ENCODE results near the gene TMEM181.
"Not testable (repeated sequence)": the region's sequence is repeated elsewhere in the genome, so short reads cannot be mapped to it uniquely, and the experiment has no call there.

The TMEM181 gene

GRCh38 chr6:158611541-158612370 is 51.9 kb downstream of the TMEM181 start:
- Mint-ChIP-seq H3K4me1 (peaks cover 3% of the 10 kb centered on the region), H3K9me3 (no peaks in the 10 kb centered on the region), H3K36me3 (peaks cover 27% of the 10 kb centered on the region), H3K27ac (no peak overlapping the region), H3K27me3 (no peaks in the 10 kb centered on the region), H3K4me3 (no peak overlapping the region)

DNA sequence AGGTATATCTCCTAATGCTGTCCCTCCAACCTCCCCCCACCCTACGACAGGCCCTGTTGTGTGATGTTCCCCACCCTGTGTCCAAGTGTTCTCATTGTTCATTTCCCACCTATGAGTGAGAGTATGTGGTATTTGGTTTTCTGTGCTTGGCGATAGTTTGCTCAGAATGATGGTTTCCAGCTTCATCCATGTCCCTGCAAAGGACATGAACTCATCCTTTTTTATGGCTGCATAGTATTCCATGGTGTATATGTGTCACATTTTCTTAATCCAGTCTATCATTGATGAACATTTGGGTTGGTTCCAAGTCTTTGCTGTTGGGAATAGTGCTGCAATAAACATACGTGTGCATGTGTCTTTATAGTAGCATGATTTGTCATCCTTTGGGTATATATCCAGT is 54.7 kb downstream of the TMEM181 start:
- not testable (repeated sequence) for H3K27me3 Mint-ChIP-seq, H3K9me3 Mint-ChIP-seq, H3K4me3 Mint-ChIP-seq, H3K27ac Mint-ChIP-seq
- Mint-ChIP-seq H3K36me3 (peaks cover 35% of the 10 kb centered on the region), H3K4me1 (peaks cover 13% of the 10 kb centered on the region)

- not testable (repeated sequence) for H3K27ac Mint-ChIP-seq, H3K9me3 Mint-ChIP-seq, H3K27me3 Mint-ChIP-seq, H3K4me3 Mint-ChIP-seq
- Mint-ChIP-seq H3K36me3 (peaks cover 28% of the 10 kb centered on the region), H3K4me1 (peaks cover 17% of the 10 kb centered on the region)
These were observed 58.4 kb downstream of the TMEM181 start for GRCh38 chr6:158618289-158618688.

GRCh38 chr6:158619922-158620801 is 60.3 kb downstream of the TMEM181 start:
- H3K4me1 Mint-ChIP-seq = peaks cover 17% of the 10 kb centered on the region
- H3K27me3 Mint-ChIP-seq = no peaks in the 10 kb centered on the region
- H3K9me3 Mint-ChIP-seq = no peaks in the 10 kb centered on the region
- H3K27ac Mint-ChIP-seq = peak overlapping the region; percentile 65
- H3K36me3 Mint-ChIP-seq = peaks cover 21% of the 10 kb centered on the region
- H3K4me3 Mint-ChIP-seq = no peak overlapping the region

DNA sequence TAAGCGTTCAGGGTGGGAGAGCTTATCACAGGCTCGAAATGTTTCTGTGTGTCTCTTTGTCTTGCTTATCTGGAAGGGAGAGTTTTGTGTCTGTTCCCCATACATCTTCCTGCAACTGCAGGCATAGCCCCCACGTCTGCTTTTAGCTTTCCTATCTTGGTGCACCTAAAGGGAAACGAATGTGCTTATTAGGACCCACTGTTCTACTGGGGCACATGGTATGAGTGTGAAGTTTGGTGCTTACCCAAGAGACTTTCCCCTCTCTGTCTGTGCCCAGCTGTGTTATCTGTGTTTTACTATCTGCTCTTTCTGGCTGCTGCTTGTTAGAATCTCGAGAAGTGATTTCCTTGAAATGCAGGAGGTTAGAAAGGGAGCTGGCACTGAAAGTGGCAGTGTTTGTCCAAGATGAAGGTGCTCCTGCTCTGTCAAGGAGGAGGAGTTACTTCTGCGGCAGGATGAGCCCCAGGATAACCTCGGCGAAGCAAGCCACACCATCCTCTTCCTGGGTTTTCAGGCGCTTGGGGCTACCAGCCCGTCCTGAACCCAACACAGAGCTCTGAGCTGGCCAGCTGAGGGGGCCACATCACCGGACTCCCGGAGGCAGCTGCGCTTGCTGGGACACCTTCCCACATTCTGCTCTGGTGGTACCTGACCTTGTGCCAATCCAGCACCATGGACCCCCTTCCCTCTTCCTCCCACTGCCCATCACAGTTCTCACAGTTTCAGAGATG is 61.2 kb downstream of the TMEM181 start:
- Mint-ChIP-seq H3K27ac (no peak overlapping the region), H3K36me3 (peaks cover 23% of the 10 kb centered on the region), H3K4me3 (no peak overlapping the region), H3K4me1 (peaks cover 18% of the 10 kb centered on the region), H3K9me3 (no peaks in the 10 kb centered on the region), H3K27me3 (no peaks in the 10 kb centered on the region)

- Mint-ChIP-seq H3K4me3 (no peak overlapping the region), H3K36me3 (peaks cover 25% of the 10 kb centered on the region), H3K27me3 (no peaks in the 10 kb centered on the region), H3K27ac (no peak overlapping the region), H3K9me3 (no peaks in the 10 kb centered on the region), H3K4me1 (peaks cover 16% of the 10 kb centered on the region)
These were observed 62.0 kb downstream of the TMEM181 start for GRCh38 chr6:158621694-158622544.

DNA sequence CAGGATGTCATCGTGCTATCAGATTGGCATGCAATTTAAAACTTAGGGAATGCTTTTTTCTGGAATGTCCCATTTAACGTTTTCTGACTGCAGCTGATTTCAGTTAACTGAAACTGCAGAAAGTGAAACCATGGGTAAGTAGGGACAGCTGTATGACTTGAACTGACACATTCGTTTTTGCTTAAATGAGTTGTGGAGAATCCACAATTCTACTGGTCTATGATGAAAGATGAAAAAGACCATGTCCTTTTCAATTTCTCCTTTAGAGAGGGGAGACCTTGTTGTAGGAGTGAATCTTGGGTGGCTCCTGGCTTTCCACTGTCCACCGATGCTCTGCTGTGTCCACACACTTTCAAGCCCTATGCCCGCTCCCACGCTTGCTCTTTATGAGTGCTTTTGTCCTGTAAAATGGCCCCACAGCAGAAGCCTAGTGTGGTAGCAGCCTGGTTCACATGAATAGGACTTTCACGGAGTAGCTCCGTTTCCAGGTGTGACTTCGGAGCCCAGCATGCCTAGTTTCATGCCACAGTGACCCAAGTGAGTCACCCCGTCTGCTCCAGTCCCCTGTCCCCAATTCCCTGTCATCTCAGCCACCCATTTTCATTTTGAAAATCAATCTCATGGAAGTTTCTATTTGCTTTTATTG is 62.8 kb downstream of the TMEM181 start:
- H3K9me3 Mint-ChIP-seq = no peaks in the 10 kb centered on the region
- no peak overlapping the region for H3K4me3 Mint-ChIP-seq
- H3K36me3 Mint-ChIP-seq = peaks cover 21% of the 10 kb centered on the region
- H3K27ac Mint-ChIP-seq = no peak overlapping the region
- H3K27me3 Mint-ChIP-seq = no peaks in the 10 kb centered on the region
- H3K4me1 Mint-ChIP-seq = peaks cover 13% of the 10 kb centered on the region

GRCh38 chr6:158624684-158625682 is 65.1 kb downstream of the TMEM181 start:
- H3K27me3 Mint-ChIP-seq = no peaks in the 10 kb centered on the region
- H3K4me3 Mint-ChIP-seq = no peak overlapping the region
- peaks cover 18% of the 10 kb centered on the region for H3K36me3 Mint-ChIP-seq
- peak overlapping the region; percentile 72 for H3K27ac Mint-ChIP-seq
- H3K4me1 Mint-ChIP-seq = peaks cover 20% of the 10 kb centered on the region
- no peaks in the 10 kb centered on the region for H3K9me3 Mint-ChIP-seq

GRCh38 chr6:158625881-158626305 is 66.0 kb downstream of the TMEM181 start:
- Mint-ChIP-seq H3K27ac (peak overlapping the region; percentile 91), H3K4me3 (no peak overlapping the region), H3K27me3 (no peaks in the 10 kb centered on the region), H3K36me3 (peaks cover 15% of the 10 kb centered on the region), H3K9me3 (no peaks in the 10 kb centered on the region), H3K4me1 (peaks cover 18% of the 10 kb centered on the region)

DNA sequence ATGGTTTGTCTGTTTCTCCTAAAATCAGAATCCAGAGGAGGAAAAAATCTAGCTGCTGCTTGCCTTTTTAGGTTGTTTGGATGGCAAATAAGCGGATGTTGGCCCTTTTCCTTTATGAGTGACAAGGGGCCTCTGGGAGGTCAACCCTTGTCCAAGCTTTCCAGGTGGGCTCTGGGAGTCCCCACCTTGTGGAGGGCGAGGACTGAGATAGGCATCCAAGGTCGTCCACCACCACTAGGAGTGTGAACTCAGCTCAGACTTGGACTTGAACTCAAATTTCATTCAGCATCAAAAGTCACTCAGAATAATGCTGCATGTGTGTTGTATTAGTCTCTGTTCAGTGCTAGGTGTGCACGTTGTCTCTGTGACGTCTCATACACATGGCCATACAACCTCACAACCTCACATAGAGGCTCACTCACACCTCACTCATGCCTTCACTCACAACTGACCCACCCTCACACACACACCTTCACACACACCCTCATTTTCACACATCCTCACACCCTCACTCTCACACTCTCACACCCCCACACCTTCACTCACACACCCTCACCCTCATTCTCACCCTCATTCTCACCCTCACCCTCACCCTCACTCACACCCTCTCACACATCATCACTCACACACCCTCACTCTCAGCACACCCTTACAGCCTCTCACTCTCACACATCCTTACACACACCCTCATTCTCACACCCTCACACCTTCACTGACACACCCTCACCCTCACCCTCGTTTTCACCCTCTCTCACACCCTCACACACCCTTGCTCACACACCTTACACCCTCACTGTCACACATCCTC is 66.7 kb downstream of the TMEM181 start:
- no peaks in the 10 kb centered on the region for H3K9me3 Mint-ChIP-seq
- peaks cover 15% of the 10 kb centered on the region for H3K36me3 Mint-ChIP-seq
- no peaks in the 10 kb centered on the region for H3K27me3 Mint-ChIP-seq
- no peak overlapping the region for H3K4me3 Mint-ChIP-seq
- peaks cover 23% of the 10 kb centered on the region for H3K4me1 Mint-ChIP-seq
- peak overlapping the region; percentile 47 for H3K27ac Mint-ChIP-seq

DNA sequence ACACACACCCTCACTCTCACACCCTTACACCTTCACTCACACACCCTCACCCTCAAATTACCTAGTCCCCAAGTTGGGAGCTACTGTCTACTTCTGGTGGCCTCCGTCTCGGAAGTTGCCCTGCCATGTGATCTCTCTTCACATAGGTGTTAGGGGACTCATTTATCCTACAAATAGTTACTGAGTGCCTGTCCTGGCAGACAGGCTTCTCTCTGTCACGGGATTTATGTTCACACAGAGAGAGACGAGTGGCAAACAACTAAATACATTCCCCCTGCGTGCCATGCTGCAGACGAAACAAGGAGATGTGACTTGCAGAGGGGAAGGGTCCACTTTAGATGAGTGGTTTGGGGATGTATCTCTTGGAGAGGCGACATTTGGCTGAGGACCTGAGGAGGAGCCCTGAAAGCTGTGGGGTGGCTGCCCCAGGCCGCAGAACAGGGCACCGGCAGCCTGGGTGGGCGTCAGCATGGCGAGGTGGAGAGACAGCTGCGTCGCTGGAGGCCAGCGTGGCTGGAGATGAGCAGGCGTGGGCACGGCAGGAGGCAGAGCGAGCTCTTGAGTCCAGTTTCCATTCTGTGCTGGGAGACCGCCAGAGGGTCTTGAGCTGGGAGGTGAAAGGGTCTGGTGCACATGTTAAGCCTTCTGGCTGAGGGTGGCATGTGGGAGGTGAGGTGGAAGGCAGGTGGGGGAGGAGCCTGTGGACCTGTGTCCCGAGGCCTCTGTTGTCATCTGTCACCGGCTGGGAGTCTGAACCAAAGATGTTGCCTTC is 67.5 kb downstream of the TMEM181 start:
- H3K36me3 Mint-ChIP-seq = peaks cover 15% of the 10 kb centered on the region
- H3K27me3 Mint-ChIP-seq = no peaks in the 10 kb centered on the region
- no peaks in the 10 kb centered on the region for H3K9me3 Mint-ChIP-seq
- peaks cover 25% of the 10 kb centered on the region for H3K4me1 Mint-ChIP-seq
- H3K4me3 Mint-ChIP-seq = no peak overlapping the region
- H3K27ac Mint-ChIP-seq = no peak overlapping the region

DNA sequence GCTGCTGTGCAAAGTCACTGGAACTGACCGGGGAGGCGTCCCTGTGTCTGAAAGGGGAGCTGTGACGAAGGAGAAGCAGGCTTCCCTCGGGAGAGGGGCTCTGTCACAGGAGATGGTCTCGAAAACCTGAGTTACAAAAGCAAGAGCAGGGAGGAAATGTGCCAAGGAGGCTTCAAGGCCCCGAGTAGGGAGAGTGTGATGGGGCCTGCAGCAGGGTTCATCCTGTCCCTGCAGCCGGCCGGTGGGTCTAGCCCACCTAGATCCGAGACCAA is 68.0 kb downstream of the TMEM181 start:
- Mint-ChIP-seq H3K27ac (no peak overlapping the region), H3K9me3 (no peaks in the 10 kb centered on the region), H3K27me3 (no peaks in the 10 kb centered on the region), H3K4me1 (peaks cover 25% of the 10 kb centered on the region), H3K36me3 (peaks cover 15% of the 10 kb centered on the region), H3K4me3 (no peak overlapping the region)
